Stimulated activated CD4-positive, alpha-beta T cell treated with anti-CD3 and anti-CD28 coated beads, Interleukin-12 subunit alpha, Interleukin-12 subunit beta, amount 100 ng/mL, for 48 hours (primary cell): ENCODE measurements around the gene CORO2B.

Source experiments
- DNase-seq, 3 donors: peaks; one replicate each; pipeline ENCODE4 v3.0.0-alpha.2; 2020; ENCODE audit warnings: low read depth in 2 of 3, low spot score in 1 of 3

Gene CORO2B

GRCh38 chr15:68626283-68626682, 47.5 kb downstream of the CORO2B start:
- no peak for DNase-seq

DNA sequence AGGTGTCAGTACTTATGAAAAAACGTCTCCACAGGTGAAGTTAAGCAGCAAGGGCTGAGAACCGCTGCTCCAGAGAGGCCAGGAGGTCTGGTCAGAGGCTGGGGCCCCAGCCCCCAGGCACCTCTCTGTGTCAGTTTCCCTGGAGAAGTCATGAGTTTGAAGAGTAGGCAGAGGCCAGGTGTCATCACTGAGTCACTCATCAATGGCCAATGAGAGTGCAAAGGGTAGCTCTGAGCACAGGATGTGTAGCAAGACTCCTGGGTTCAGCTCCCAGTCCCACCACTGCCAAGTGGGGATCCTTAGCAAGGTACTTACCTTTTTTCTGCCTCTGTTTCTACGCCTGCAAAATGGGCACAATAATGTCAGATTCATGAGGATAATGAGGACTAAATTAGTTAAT, 47.9 kb downstream of the CORO2B start:
- no peak for DNase-seq

- DNase-seq: no peak
These were observed 48.7 kb downstream of the CORO2B start for GRCh38 chr15:68627476-68627875.

DNA sequence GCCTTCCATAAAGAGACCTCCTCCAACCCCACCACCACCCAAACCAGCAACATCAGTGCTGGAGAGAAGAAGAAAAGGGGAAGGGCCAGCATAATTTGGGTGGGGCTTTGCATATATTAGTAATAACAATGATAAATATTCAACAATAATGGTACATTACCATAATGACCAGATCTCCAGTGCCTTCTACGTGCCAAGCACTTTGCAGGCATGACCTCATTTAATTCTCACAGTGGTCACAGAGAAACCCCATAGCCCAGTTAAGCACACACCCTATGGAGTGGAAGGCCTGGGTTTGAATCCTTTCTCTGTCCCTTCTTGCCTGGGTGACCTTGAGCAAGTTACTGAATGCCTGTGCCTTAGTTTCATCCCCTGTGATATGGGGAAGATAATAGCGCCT, 49.2 kb downstream of the CORO2B start:
- DNase-seq: no peak

- no peak for DNase-seq
These were observed 50.9 kb downstream of the CORO2B start for GRCh38 chr15:68629519-68630210.

GRCh38 chr15:68630211-68630555, 51.4 kb downstream of the CORO2B start:
- DNase-seq: no peak

DNA sequence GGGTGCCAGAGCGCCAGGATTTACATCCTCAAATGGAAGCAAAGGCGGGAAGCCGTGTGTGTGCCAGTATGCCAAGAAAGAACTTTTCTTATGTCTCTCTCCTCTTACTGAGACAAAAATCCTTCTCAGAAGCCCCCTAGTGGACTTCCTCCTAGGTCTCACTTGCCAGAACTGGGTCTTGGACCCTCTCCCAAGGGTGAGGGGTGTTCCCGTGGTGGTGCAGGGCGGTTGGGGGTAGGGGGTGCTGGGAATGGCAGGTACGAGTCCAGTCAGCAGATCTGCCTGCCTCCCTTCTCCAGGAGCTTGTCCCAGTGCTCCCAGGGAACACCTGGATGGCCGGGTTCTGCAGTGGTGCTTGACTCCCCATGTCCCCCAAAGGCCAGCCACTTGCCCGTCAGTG, 52.0 kb downstream of the CORO2B start:
- no peak for DNase-seq

GRCh38 chr15:68631601-68632051, 52.8 kb downstream of the CORO2B start:
- no peak for DNase-seq

- DNase-seq: no peak
These were observed 53.3 kb downstream of the CORO2B start for GRCh38 chr15:68632101-68632500.

GRCh38 chr15:68633231-68634121, 54.7 kb downstream of the CORO2B start:
- no peak for DNase-seq

GRCh38 chr15:68634122-68634482, 55.3 kb downstream of the CORO2B start:
- DNase-seq: no peak

DNA sequence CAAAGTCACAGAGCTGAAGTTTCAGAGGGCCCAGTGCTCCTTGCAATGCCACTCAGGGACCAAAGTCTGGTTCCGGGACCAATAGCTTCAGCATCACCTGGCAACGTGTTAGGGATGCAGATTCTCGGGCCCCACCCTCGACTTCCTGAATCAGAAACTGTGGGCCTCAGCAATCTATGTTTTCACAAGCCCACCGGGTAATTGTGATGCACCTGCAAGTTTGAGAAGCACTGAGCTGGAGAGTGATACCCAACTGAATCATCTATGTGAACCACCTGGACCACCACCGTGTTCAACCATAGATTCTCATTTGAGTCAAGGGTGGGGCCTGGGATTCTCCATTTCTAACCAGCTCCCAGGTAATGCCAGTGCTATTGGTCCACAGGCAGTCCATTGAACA, 55.7 kb downstream of the CORO2B start:
- no peak for DNase-seq

DNA sequence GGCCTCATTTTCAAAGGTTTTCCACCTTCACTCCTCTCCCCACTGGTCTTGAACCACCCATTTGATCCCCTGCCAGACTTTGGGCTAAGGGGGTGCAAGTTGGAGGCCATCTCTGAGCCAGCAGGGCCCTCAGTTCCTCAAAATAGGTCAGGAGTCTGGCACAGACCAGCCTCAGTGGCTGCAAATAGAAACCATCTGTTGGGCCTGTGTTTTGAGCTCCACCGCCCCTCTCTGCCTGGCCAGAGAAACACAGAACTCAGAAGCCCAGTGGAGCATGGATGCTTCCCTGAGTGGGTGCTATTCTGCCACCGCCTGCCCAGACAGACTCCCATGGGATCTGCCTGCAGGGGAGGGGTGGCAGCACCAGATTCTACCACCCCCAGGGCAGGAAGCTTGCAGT, 56.3 kb downstream of the CORO2B start:
- DNase-seq: no peak

- DNase-seq: no peak
These were observed 57.5 kb downstream of the CORO2B start for GRCh38 chr15:68636256-68636655.

GRCh38 chr15:68637767-68638404, 59.1 kb downstream of the CORO2B start:
- no peak for DNase-seq

- no peak for DNase-seq
These were observed 60.2 kb downstream of the CORO2B start for GRCh38 chr15:68638953-68639515.

DNA sequence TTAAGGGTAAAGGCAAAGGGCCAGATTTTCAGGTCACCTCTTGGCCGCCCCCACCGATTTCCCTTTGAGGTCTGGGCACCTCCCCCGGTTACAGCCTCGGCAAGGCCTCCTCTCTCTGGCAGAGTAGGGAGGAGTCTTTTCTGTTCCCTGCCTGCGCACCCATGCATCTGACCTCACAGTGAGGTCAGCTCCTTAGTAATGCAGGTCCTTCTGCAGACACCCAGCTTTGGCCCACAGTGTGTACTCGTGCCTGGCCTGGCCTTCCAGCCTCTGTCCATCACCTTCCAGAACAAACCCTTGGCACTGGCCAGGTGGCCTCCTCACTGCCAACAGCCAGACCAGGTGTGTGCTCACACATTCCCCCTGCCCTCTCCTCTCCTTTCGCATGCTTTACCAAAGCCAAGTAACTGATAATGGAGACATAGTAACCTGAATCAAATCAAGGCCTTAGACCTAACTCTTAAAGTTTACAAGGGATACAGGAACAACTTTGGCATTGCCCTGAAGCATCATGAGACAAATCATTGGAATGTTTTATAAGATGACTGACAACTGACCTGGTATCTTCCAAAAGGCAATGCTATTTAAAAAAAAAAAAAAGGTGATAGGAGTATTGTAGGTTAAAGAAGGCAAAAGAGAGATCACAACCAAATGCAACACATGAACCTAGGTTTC, 61.3 kb downstream of the CORO2B start:
- DNase-seq: no peak

DNA sequence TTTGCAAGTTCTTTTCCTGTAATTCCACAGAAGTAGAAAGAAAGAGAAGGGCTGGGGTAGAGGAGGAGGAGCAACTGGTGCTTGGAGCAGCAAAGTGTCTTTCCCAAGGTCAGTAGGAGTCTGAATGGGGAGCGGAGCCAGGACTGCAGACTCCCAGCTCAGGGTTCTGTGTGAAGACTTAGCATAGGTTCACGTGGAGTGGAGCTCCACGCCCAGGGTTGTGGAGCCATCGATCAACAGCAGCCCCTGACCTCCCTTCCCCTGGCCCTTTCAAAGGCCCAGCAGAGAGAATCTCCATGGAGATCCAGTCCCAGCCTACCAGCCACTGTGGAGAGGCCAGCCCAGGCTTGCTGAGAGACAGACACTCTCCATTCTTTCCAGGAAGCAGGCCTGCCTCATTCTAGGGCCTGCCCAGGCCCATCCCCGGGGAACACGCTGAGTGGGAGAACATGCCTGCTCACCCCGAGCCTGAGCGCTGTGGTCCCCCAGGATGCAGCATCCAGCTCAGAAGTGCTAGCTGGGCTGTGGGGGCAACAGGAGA, 62.1 kb downstream of the CORO2B start:
- DNase-seq: no peak

GRCh38 chr15:68641376-68641775, 62.6 kb downstream of the CORO2B start:
- no peak for DNase-seq

DNA sequence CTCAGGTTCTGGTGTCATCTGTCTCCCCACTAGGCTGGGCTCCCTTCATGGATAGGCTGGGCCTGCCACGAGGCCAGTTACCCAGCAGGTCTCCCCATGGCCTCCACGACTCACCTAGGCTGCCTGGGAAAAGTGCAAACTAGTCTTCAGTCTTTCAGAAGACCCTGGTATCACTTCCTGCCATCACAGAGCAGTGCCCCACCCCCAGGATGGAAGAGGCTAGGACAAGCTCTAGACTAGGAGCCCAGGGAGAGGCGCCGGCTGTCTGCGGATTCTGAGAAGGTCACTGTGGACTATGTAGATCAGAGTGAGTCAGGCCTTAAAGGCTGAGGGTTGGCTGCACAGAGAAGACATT, 63.7 kb downstream of the CORO2B start:
- no peak for DNase-seq

DNA sequence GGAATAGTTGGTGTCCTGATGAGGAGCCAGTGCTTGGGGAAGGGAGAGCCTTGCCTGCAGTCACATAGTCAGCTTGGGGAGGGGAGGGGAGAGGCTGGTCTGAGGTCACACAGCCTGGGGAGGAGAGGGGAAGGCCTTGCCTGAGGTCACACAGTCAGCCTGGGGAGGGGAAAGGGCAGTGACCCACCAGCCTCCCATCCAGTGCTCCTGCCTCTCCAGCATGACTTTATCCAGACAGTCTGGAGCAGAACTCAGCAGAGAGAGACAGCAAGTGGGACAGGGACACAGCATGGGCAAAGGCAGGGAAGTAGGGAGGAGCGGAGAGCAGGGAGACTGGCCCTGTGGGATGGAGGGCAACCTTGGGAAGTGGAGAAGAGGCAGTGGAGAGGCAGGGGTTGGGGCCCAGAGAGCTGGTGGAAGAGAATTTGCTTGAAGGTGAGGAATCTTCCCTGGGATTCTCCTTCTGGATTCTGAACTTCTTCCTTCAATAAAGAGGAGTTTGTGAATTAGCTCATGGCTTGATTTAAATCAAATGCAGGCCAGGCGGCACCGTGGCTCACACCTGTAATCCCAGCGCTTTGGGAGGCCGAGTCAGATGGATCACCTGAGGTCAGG, 64.5 kb downstream of the CORO2B start:
- no peak for DNase-seq
